ENCODE results near the gene ZNF397.

ZNF397 gene

GRCh38 chr18:35303610-35304009, 62.8 kb downstream of the ZNF397 start:
- no peak for DNase-seq

GRCh38 chr18:35306588-35307250, 65.9 kb downstream of the ZNF397 start:
- no peak for DNase-seq

Measured in T-helper 9 cell (primary cell).